HEK293T (cell line): Measurements from ENCODE around the gene GCN1.

ENCODE experiments used
- CTCF ChIA-PET: fragments of 350-600 bp; formaldehyde crosslinking; extraction: SDS; loops from one replicate; lab custom pipeline; 2021; ENCODE audit warnings: antibody characterized with exemption, inconsistent platforms; lab: Yijun Ruan, JAX
- POLR2A ChIA-PET: fragments of 350-600 bp; formaldehyde crosslinking; extraction: SDS; loops from one replicate; lab custom pipeline; 2020; ENCODE audit warnings: antibody characterized with exemption, inconsistent platforms; lab: Yijun Ruan, JAX
- DNase-seq: peaks from one replicate; pipeline ENCODE4 v3.0.0; 2012; ENCODE audit warnings: mixed read lengths; ENCODE audit errors: extremely low spot score
- ARNT ChIP-seq: fragments of 450-650 bp; IDR thresholded peaks from 2 replicates; pipeline ENCODE4 v1.6.1; 2017; ENCODE audit warnings: mild to moderate bottlenecking
- BHLHE40 ChIP-seq: fragments of 450-650 bp; IDR thresholded peaks from 2 replicates; pipeline ENCODE4 v1.6.1; 2016; ENCODE audit warnings: mild to moderate bottlenecking, moderate library complexity, borderline replicate concordance
- CTBP1 ChIP-seq: fragments of 450-650 bp; IDR thresholded peaks from 2 replicates; pipeline ENCODE4 v1.6.1; 2016; ENCODE audit warnings: borderline replicate concordance
- ELF4 ChIP-seq: fragments of 450-650 bp; IDR thresholded peaks from 2 replicates; pipeline ENCODE4 v1.6.1; 2017; ENCODE audit warnings: antibody characterized with exemption
- FOXA1 ChIP-seq: fragments of 450-650 bp; IDR thresholded peaks from 2 replicates; pipeline ENCODE4 v1.6.1; 2016; ENCODE audit warnings: mild to moderate bottlenecking
- FOXK2 ChIP-seq: fragments of 450-650 bp; IDR thresholded peaks from 2 replicates; pipeline ENCODE4 v1.6.1; 2016; ENCODE audit warnings: mild to moderate bottlenecking
- FOXM1 ChIP-seq: fragments of 450-650 bp; IDR thresholded peaks from 2 replicates; pipeline ENCODE4 v1.6.1; 2017; ENCODE audit warnings: mild to moderate bottlenecking, borderline replicate concordance
- HDGF ChIP-seq: fragments of 450-650 bp; IDR thresholded peaks from 2 replicates; pipeline ENCODE4 v1.6.1; 2017; ENCODE audit warnings: antibody characterized with exemption, borderline replicate concordance
- L3MBTL2 ChIP-seq: fragments of 450-650 bp; conservative IDR thresholded peaks from 2 replicates; pipeline ENCODE4 v1.6.1; 2016; ENCODE audit warnings: mild to moderate bottlenecking
- LEF1 ChIP-seq: fragments of 450-650 bp; IDR thresholded peaks from 2 replicates; pipeline ENCODE4 v1.6.1; 2017; ENCODE audit warnings: mild to moderate bottlenecking, borderline replicate concordance
- NFRKB ChIP-seq: fragments of 450-650 bp; IDR thresholded peaks from 2 replicates; pipeline ENCODE4 v1.6.1; 2016; ENCODE audit warnings: mild to moderate bottlenecking, moderate library complexity
- SP1 ChIP-seq: fragments of 450-650 bp; IDR thresholded peaks from 2 replicates; pipeline ENCODE4 v1.6.1; 2017
- SUZ12 ChIP-seq: fragments of 450-650 bp; IDR thresholded peaks from 2 replicates; pipeline ENCODE4 v1.6.1; 2016; ENCODE audit warnings: mild to moderate bottlenecking
- TARDBP ChIP-seq: fragments of 450-650 bp; IDR thresholded peaks from 2 replicates; pipeline ENCODE4 v1.6.1; 2016
- ZNF384 ChIP-seq: fragments of 450-650 bp; IDR thresholded peaks from 2 replicates; pipeline ENCODE4 v1.6.1; 2016
- TF ChIP-seq, protein P1 (sequence below): fragments of 450-650 bp; IDR thresholded peaks from 2 replicates; pipeline ENCODE4 v1.6.1; 2016

Gene GCN1

DNA sequence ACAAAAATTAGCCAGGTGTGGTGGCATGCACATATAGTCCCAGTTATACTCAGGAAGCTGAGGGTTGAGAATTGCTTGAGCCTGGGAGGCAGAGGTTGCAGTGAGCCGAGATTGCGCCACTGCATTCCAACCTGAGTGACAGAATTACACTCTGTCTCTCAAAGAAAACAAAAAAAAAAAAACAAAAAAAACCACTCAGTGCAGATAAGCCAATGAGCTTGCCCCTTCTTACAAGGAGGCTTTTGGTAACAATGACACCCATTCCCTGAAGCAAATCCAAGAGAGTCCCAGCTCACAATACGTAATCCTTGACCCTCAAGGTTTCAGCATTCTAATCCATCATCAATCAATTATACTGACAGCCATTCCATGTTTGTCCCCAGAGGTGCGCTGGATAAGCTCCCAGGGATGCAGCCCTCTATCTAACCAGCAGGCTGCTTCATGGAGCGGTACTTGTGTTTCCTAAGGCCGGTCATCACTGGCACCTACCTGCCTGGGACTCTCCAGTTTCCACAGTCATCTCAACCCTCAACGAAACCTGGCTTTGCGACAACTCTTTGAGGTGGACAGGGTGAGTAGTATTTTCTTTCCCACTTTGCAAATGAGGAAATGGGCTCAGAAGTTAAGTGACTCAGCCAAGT, 12.4 kb downstream of the GCN1 start:
- TF ChIP-seq BHLHE40 (no peak), ELF4 (no peak), ZNF384 (0 out of 2 replicates have a peak, but pooled peaks have one; percentile 30)
- TF ChIP-seq, protein P1, sequence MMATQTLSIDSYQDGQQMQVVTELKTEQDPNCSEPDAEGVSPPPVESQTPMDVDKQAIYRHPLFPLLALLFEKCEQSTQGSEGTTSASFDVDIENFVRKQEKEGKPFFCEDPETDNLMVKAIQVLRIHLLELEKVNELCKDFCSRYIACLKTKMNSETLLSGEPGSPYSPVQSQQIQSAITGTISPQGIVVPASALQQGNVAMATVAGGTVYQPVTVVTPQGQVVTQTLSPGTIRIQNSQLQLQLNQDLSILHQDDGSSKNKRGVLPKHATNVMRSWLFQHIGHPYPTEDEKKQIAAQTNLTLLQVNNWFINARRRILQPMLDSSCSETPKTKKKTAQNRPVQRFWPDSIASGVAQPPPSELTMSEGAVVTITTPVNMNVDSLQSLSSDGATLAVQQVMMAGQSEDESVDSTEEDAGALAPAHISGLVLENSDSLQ = peak; percentile 84
- POLR2A ChIA-PET = interaction anchor here (2.0 kb wide), 1 partner anchor 19 kb away, joined by 12 read pairs; the partner anchor contains the start of gene RPLP0
- CTCF ChIA-PET = no interaction called here
- DNase-seq = no peak

DNA sequence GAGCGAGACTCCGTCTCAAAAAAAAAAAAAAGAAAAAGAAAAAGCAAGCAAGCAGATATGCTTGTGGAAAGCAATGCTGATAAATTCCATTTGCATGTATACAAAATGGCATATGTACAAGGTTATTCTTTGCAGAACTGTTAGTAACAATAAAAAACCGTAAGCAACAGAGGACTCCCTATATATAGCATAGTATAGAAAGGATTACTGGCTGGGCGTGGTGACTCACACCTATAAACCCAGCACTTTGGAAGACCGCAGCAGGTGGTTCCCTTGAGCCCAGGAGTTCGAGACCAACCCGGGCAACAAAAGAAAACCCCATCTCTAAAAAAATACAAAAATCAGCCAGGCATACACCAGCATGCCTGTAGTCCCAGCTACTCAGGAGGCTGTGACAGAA, 13.5 kb downstream of the GCN1 start:
- ChIA-PET CTCF (interaction anchor here (0.6 kb wide), 1 partner anchor 15 kb away, joined by 3 read pairs; no protein-coding TSS in a partner anchor), POLR2A (interaction anchor here (2.0 kb wide), 1 partner anchor 20 kb away, joined by 12 read pairs; the partner anchor contains the start of gene RPLP0)
- DNase-seq = no peak

GRCh38 chr12:120175537-120175936, 19.0 kb downstream of the GCN1 start:
- TF ChIP-seq FOXK2 (no peak), ARNT (no peak), FOXA1 (no peak), CTBP1 (no peak), ELF4 (no peak), FOXM1 (no peak), TARDBP (no peak)
- no peak for DNase-seq
- POLR2A ChIA-PET = interaction anchor here (2.4 kb wide), 1 partner anchor 26 kb away, joined by 7 read pairs; the partner anchor contains the start of gene RPLP0
- CTCF ChIA-PET = no interaction called here

More for the DNA sequence above, 13.5 kb downstream of the GCN1 start:
- TF ChIP-seq L3MBTL2 (no peak), HDGF (no peak), FOXK2 (no peak), TARDBP (no peak), FOXM1 (no peak), CTBP1 (no peak), ELF4 (no peak), BHLHE40 (no peak), NFRKB (no peak), FOXA1 (no peak), SP1 (no peak)

- no peak for TF ChIP-seq CTBP1
- TF ChIP-seq FOXK2 = no peak
- no peak for TF ChIP-seq HDGF
- TF ChIP-seq, protein P1 = no peak
- no peak for TF ChIP-seq ZNF384
- no peak for TF ChIP-seq L3MBTL2
- no peak for TF ChIP-seq BHLHE40
- no peak for TF ChIP-seq TARDBP
- ChIA-PET POLR2A (interaction anchor here (2.4 kb wide), 1 partner anchor 26 kb away, joined by 7 read pairs; the partner anchor contains the start of gene RPLP0), CTCF (no interaction called here)
- no peak for DNase-seq
Measured at GRCh38 chr12:120175062-120175461, 19.5 kb downstream of the GCN1 start.

GRCh38 chr12:120172053-120172452, 22.5 kb downstream of the GCN1 start:
- ChIA-PET POLR2A (interaction anchor here (1.4 to 3.9 kb wide), 2 partner anchors 29 to 121 kb away, joined by 5 to 16 read pairs; partner anchors contain the start of genes RNU4-1 and RPLP0), CTCF (interaction anchor here (0.7 kb wide), 1 partner anchor 29 kb away, joined by 3 read pairs; no protein-coding TSS in a partner anchor)
- no peak for DNase-seq
- TF ChIP-seq, protein P1 = no peak
- TF ChIP-seq SUZ12 = no peak
- no peak for TF ChIP-seq ZNF384
- TF ChIP-seq LEF1 = no peak
- TF ChIP-seq ELF4 = no peak
- no peak for TF ChIP-seq ARNT
- no peak for TF ChIP-seq FOXM1
- no peak for TF ChIP-seq BHLHE40
- no peak for TF ChIP-seq FOXA1
- TF ChIP-seq SP1 = no peak
- TF ChIP-seq CTBP1 = no peak
- TF ChIP-seq L3MBTL2 = no peak
- no peak for TF ChIP-seq FOXK2
- TF ChIP-seq HDGF = no peak
- TF ChIP-seq NFRKB = no peak

DNA sequence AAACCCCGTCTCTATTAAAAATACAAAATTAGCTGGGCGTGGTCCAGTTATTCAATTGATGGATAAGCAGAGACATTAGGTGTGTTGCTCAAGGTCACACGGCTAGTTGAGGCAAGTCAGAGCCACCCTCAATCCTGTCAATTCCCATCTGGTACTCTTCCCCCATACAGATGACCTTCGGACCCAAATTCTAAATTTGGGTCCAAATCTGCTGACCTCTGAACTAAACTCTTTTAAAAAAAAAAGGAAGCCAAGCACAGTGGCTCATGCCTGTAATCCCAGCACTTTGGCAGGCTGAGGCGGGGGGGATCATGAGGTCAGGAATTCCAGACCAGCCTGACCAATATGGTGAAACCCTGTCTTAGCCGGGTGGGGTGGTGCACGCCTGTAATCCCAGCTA, 23.9 kb downstream of the GCN1 start:
- POLR2A ChIA-PET = interaction anchor here (1.4 to 3.9 kb wide), 2 partner anchors 30 to 122 kb away, joined by 5 to 16 read pairs; partner anchors contain the start of genes RNU4-1 and RPLP0
- TF ChIP-seq ARNT (no peak), SUZ12 (no peak), HDGF (no peak), ELF4 (no peak), LEF1 (no peak), FOXK2 (no peak), FOXM1 (no peak), FOXA1 (no peak), L3MBTL2 (no peak), ZNF384 (no peak), CTBP1 (no peak), NFRKB (no peak)
- TF ChIP-seq, protein P1 = no peak
- DNase-seq = no peak
- CTCF ChIA-PET = no interaction called here
